HepG2 (cell line): ENCODE results near the gene PMVK.

Experiments used
- AHDC1 ChIP-seq: sonication (generic); formaldehyde crosslinking; IDR thresholded peaks from 2 replicates; pipeline ENCODE4 v1.5.1; 2020; ENCODE audit warnings: mild to moderate bottlenecking, missing genetic modification reagents, borderline replicate concordance
- ATF2 ChIP-seq: sonication (generic); formaldehyde crosslinking; IDR thresholded peaks from 2 replicates; pipeline ENCODE4 v1.4.0; 2020; ENCODE audit warnings: missing genetic modification reagents
- CTCF ChIP-seq: sonication (generic); formaldehyde crosslinking; IDR thresholded peaks from 2 replicates; pipeline ENCODE4 v1.5.0; 2020; ENCODE audit warnings: mild to moderate bottlenecking, missing genetic modification reagents, moderate library complexity
- EED ChIP-seq: sonication (generic); formaldehyde crosslinking; IDR thresholded peaks from 2 replicates; pipeline ENCODE4 v1.5.0; 2020; ENCODE audit warnings: mild to moderate bottlenecking, missing genetic modification reagents
- EHMT2 ChIP-seq: fragments of 200-600 bp; sonication (generic); IDR thresholded peaks from 2 replicates; pipeline ENCODE4 v1.7.0; 2017; ENCODE audit warnings: antibody characterized with exemption, low read depth, low read length, borderline replicate concordance
- IKZF1 ChIP-seq: fragments of 450-650 bp; IDR thresholded peaks from 2 replicates; pipeline ENCODE4 v1.7.1; 2016
- KDM1A ChIP-seq: IDR thresholded peaks from 2 replicates; pipeline ENCODE4 v1.6.1; 2016; ENCODE audit warnings: missing compliant biosample characterization
- RAD21 ChIP-seq: fragments of 450-650 bp; formaldehyde crosslinking; IDR thresholded peaks from 2 replicates; pipeline ENCODE4 v1.5.0; 2020; ENCODE audit warnings: mild to moderate bottlenecking
- SRF ChIP-seq: IDR thresholded peaks from 2 replicates; pipeline ENCODE4 v1.6.1; 2011; ENCODE audit warnings: mild to moderate bottlenecking, low read depth, low read length, moderate library complexity
- SRSF1 ChIP-seq: fragments of 200-400 bp; formaldehyde crosslinking; optimal IDR thresholded peaks from 2 replicates; pipeline ENCODE3; 2017; ENCODE audit warnings: mild to moderate bottlenecking, low read depth, low read length, moderate library complexity
- TFE3 ChIP-seq: IDR thresholded peaks from 2 replicates; pipeline ENCODE4 v1.6.1; 2016
- ZNF274 ChIP-seq: sonication (generic); formaldehyde crosslinking; IDR thresholded peaks from 2 replicates; pipeline ENCODE4 v1.5.1; 2020; ENCODE audit warnings: mild to moderate bottlenecking, missing genetic modification reagents
- ZNF576 ChIP-seq: sonication (generic); formaldehyde crosslinking; IDR thresholded peaks from 2 replicates; pipeline ENCODE4 v1.4.0; 2020; ENCODE audit warnings: mild to moderate bottlenecking, missing genetic modification reagents

GRCh38 chr1:154962156-154962749 is 25.7 kb upstream of the PMVK start:
- TF ChIP-seq SRF (no peak), CTCF (CRISPR knock-in tag) (no peak), RAD21 (CRISPR knock-in tag) (no peak), ZNF274 (no peak; the same call in 1 of the 2 replicates), EED (CRISPR knock-in tag) (no peak), AHDC1 (CRISPR knock-in tag) (no peak), ZNF576 (CRISPR knock-in tag) (no peak), KDM1A (CRISPR knock-in tag) (no peak), EHMT2 (no peak), ATF2 (no peak), SRSF1 (no peak), IKZF1 (no peak), TFE3 (CRISPR knock-in tag) (no peak)
